ENCODE data around the gene ADM2. TPM values are rescaled to one million over a fixed set of nuclear protein-coding genes. Genes with fewer than 3 reads are reported as not detected.

ADM2 gene
- total RNA-seq, 1 donor from 2014 or later, result 0.34 TPM

Other genes with a start within 250 kb of the ADM2 start
- gene TUBGCP6, start 236.5 kb upstream of the ADM2 start, total RNA-seq, result 28.5 and 38.1 TPM in 2 replicates
- gene HDAC10, start 230.3 kb upstream of the ADM2 start, total RNA-seq, result 35.2 and 39.5 TPM in 2 replicates
- gene MAPK12, start 219.9 kb upstream of the ADM2 start, total RNA-seq, result 73.4 and 118 TPM in 2 replicates
- gene MAPK11, start 211.2 kb upstream of the ADM2 start, total RNA-seq, result 21.4 and 41.7 TPM in 2 replicates
- 96.1 and 135 TPM in 2 replicates for gene PLXNB2, start 173.9 kb upstream of the ADM2 start, total RNA-seq
- gene DENND6B, start 154.5 kb upstream of the ADM2 start, total RNA-seq, result 1.3 and 3.6 TPM in 2 replicates
- gene PPP6R2, start 138.2 kb upstream of the ADM2 start, total RNA-seq, result 67.0 and 82.9 TPM in 2 replicates
- 50.0 and 62.1 TPM in 2 replicates for gene SBF1, start 6.5 kb upstream of the ADM2 start, total RNA-seq
- not detected in 2 replicates for gene MIOX, start 5.3 kb downstream of the ADM2 start, total RNA-seq
- gene LMF2, start 26.2 kb downstream of the ADM2 start, total RNA-seq, result 43.7 and 50.9 TPM in 2 replicates
- gene NCAPH2, start 26.7 kb downstream of the ADM2 start, total RNA-seq, result 30.1 and 37.1 TPM in 2 replicates
- gene SCO2, start 44.1 kb downstream of the ADM2 start, total RNA-seq, result 2.3 and 5.6 TPM in 2 replicates
- gene TYMP, start 48.5 kb downstream of the ADM2 start, total RNA-seq, result 28.9 and 53.1 TPM in 2 replicates
- gene KLHDC7B, start 64.4 kb downstream of the ADM2 start, total RNA-seq, result not detected in 2 replicates
- not detected in 2 replicates for gene SYCE3, start 81.4 kb downstream of the ADM2 start, total RNA-seq
- gene CPT1B, start 96.9 kb downstream of the ADM2 start, total RNA-seq, result 7.5 and 16.3 TPM in 2 replicates
- gene CHKB, start 101.3 kb downstream of the ADM2 start, total RNA-seq, result 34.9 and 50.4 TPM in 2 replicates
- gene MAPK8IP2, start 119.2 kb downstream of the ADM2 start, total RNA-seq, result 0.34 and 0.51 TPM in 2 replicates
- gene ARSA, start 146.6 kb downstream of the ADM2 start, total RNA-seq, result 24.0 and 30.6 TPM in 2 replicates
- 33.0 and 42.7 TPM in 2 replicates for gene SHANK3, start 191.3 kb downstream of the ADM2 start, total RNA-seq